ENCODE data around the gene TTC3. TPM values are rescaled to one million over a fixed set of nuclear protein-coding genes. Genes with fewer than 3 reads are reported as not detected.
A peak's percentile ranks its signal among the peaks of the same experiment; 100 is the strongest.

Gene TTC3
- total and polyA plus RNA-seq, 8 donors = 103 to 214 (median 191) TPM

GRCh38 chr21:37117204-37117603 lies 44.1 kb downstream of the TTC3 start:
- no peak for ATAC-seq
- Histone ChIP-seq H3K9me3 (no peaks in the 10 kb centered on the region), H3K27ac (no peak overlapping the region), H3K4me3 (no peak overlapping the region), H3K4me1 (no peaks in the 10 kb centered on the region), H3K27me3 (no peaks in the 10 kb centered on the region), H3K36me3 (peaks cover 0 to 10% of the 10 kb centered on the region in 2 donors)
- DNase-seq = no peak
- intact Hi-C loops (cut with DNase I) = no loop called here
- no peak for TF ChIP-seq CTCF (IDR thresholded peaks at IDR 0.05)

- no peak for TF ChIP-seq CTCF (IDR thresholded peaks at IDR 0.05)
- Histone ChIP-seq H3K27ac (no peak overlapping the region), H3K9me3 (no peaks in the 10 kb centered on the region), H3K27me3 (no peaks in the 10 kb centered on the region), H3K4me3 (no peak overlapping the region), H3K36me3 (peaks cover 0 to 13% of the 10 kb centered on the region in 2 donors), H3K4me1 (no peaks in the 10 kb centered on the region)
- intact Hi-C loops (cut with DNase I) = no loop called here
- DNase-seq (no peak), ATAC-seq (no peak)
Observed at GRCh38 chr21:37118187-37118826, 45.3 kb downstream of the TTC3 start.

DNA sequence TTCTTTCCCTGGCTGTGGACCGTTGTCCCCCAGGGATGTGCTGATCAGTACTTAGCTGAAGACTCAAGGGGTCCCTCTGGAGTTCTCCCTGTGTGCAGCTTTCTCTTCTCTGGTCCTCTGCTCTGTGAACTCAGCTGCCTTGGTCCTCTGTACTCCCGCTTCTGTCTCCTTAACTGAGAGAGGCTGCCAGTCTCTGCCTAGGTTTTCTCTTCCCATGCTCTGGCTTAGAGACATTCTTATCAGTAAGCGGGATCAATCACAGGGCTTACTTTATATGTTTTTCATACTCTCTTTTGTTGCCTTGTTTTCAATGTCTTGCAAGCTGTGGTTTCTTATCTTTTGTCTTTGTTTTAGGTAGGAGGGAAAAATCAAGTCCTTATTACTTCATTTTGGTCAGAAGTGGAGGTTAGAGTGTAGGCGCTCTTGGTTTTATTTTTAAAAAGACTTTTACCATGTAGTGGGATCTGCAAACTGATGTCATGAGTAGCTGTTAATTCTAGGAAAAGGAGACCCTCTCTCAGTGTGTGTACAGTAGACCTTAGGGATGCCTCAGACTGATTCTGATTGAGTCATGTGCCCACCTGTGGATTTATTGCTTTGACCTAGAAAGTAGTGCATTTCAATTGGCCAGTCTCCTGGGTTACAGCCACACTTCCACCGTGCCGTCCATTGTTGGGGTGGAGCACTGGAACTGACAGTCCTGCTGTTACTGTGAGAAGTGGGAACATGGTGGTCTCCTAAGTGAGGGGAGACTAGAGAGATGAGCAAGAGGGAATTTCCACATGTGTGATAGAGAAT lies 46.6 kb downstream of the TTC3 start:
- Histone ChIP-seq H3K4me3 (no peak overlapping the region), H3K4me1 (no peaks in the 10 kb centered on the region), H3K9me3 (no peaks in the 10 kb centered on the region), H3K36me3 (peaks cover 0 to 25% of the 10 kb centered on the region in 2 donors), H3K27ac (no peak overlapping the region), H3K27me3 (no peaks in the 10 kb centered on the region)
- no peak for TF ChIP-seq CTCF (IDR thresholded peaks at IDR 0.05)
- DNase-seq (no peak), ATAC-seq (no peak)
- intact Hi-C loops (cut with DNase I) = no loop called here

DNA sequence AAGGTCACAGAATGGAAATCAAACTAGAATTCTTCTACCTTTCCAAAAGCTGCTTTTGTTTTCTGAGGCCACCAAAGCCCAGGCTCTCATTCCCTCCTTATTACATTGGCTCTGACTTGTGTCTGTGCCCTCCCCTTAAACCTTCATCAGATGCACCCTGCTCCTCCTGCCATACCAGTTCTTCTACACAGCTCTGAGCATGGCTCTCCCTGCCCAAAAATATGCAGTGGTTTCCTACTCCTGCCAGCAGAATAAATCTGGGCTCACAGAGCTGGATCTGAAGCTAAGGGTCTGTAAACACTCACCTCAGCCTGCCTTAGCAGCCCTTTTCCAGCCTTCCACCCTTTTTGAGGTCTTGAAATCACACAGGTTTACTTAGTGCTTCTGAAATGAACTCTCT lies 55.0 kb downstream of the TTC3 start:
- intact Hi-C loops (cut with DNase I) = no loop called here
- H3K27me3 ChIP-seq = no peaks in the 10 kb centered on the region
- no peaks in the 10 kb centered on the region for H3K4me1 ChIP-seq
- no peak overlapping the region for H3K4me3 ChIP-seq
- no peak overlapping the region for H3K27ac ChIP-seq
- H3K36me3 ChIP-seq = peaks cover 0 to 84% of the 10 kb centered on the region in 2 donors
- no peaks in the 10 kb centered on the region for H3K9me3 ChIP-seq
- TF ChIP-seq CTCF (IDR thresholded peaks at IDR 0.05) = no peak
- ATAC-seq (peak; percentile 95), DNase-seq (peak in 1 of 4 donors; percentile 44)

GRCh38 chr21:37130971-37131370 lies 57.9 kb downstream of the TTC3 start:
- no peak for TF ChIP-seq CTCF (IDR thresholded peaks at IDR 0.05)

More at GRCh38 chr21:37130971-37131370, 57.9 kb downstream of the TTC3 start:
- H3K4me3 ChIP-seq = no peak overlapping the region
- no peak for ATAC-seq
- intact Hi-C loops (cut with DNase I) = no loop called here
- no peaks in the 10 kb centered on the region for H3K4me1 ChIP-seq
- H3K27ac ChIP-seq = no peak overlapping the region
- peaks cover 3 to 87% of the 10 kb centered on the region in 2 donors for H3K36me3 ChIP-seq
- no peaks in the 10 kb centered on the region for H3K27me3 ChIP-seq
- no peaks in the 10 kb centered on the region for H3K9me3 ChIP-seq
- no peak for DNase-seq
